Spleen (tissue), 7 donors: ENCODE measurements around the gene CPE.

Experiments used
- CTCF ChIP-seq, 11 experiments: fragments of 200-600 bp in 7 of 11; fragments of 450-650 bp in 4 of 11; sonication (generic) in 4 of 11; IDR thresholded peaks in 8 of 11; conservative IDR thresholded peaks in 3 of 11; 1 replicate in 7 of 11; 2 replicates in 4 of 11; pipeline versions ENCODE4 v1.4.0 to v1.8.0; 2016 to 2021; ENCODE audit warnings: antibody characterized with exemption in 11 of 11, inconsistent platforms in 4 of 11, mild to moderate bottlenecking in 1 of 11
- POLR2A ChIP-seq, 3 donors: fragments of 450-650 bp; IDR thresholded peaks; one replicate each; pipeline ENCODE4 v1.5.1; 2017; ENCODE audit warnings: antibody characterized with exemption in 3 of 3, mild to moderate bottlenecking in 1 of 3
- POLR2AphosphoS5 ChIP-seq, 3 donors: sonication (generic); formaldehyde crosslinking; IDR thresholded peaks; one replicate each; pipeline ENCODE4 v1.5.1; 2017; ENCODE audit warnings: antibody characterized with exemption in 3 of 3
- donor health status: DM: no; HTN: no; CAD: no; lungs with moderate emphysema.
- donor health status: DM: no; HTN: no; CAD: no.
- donor health status: DM: no; HTN: no; CAD: no.

GRCh38 chr4:165386328-165386727, 7.5 kb downstream of the CPE start:
- no peak for TF ChIP-seq POLR2AphosphoS5 (IDR thresholded peaks at IDR 0.05)
- no peak for TF ChIP-seq CTCF (IDR thresholded peaks at IDR 0.05 in 8 of 11, conservative IDR thresholded peaks at IDR 0.05 in 3 of 11)
- no peak for TF ChIP-seq POLR2A (IDR thresholded peaks at IDR 0.05)
